AG04449 (cell line): ENCODE results near the gene ATP13A5.

Experiments
- CTCF ChIA-PET: fragments of 350-600 bp; formaldehyde crosslinking; extraction: SDS; loops from one replicate; lab custom pipeline; 2021; ENCODE audit warnings: antibody characterized with exemption; lab: Yijun Ruan, JAX
- POLR2A ChIA-PET: fragments of 400-600, 350-600 bp; formaldehyde crosslinking; extraction: SDS; loops from one replicate; lab custom pipeline; 2020; ENCODE audit warnings: antibody characterized with exemption, inconsistent platforms; lab: Yijun Ruan, JAX
- DNase-seq: peaks from one replicate; pipeline ENCODE4 v3.0.0-alpha.2; 2010; ENCODE audit warnings: low read depth, low spot score
- H3K4me3 ChIP-seq: 2 replicates; pipeline ENCODE4 v1.5.1; 2011; ENCODE audit warnings: low read depth, mild to moderate bottlenecking, control low read depth, low read length
- CTCF ChIP-seq: IDR thresholded peaks from one replicate; pipeline ENCODE4 v1.5.1; 2011; ENCODE audit warnings: mild to moderate bottlenecking, moderate library complexity, low read length, control low read depth, inconsistent platforms; ENCODE audit not compliant: insufficient read depth; ENCODE audit errors: missing control alignments

ATP13A5 gene

GRCh38 chr3:193377591-193377990 lies 962 bp downstream of the ATP13A5 start:
- TF ChIP-seq CTCF = no peak
- POLR2A ChIA-PET = no interaction called here
- H3K4me3 ChIP-seq = no peak overlapping the region
- CTCF ChIA-PET = no interaction called here
- no peak for DNase-seq

- ChIA-PET POLR2A (no interaction called here), CTCF (no interaction called here)
- TF ChIP-seq CTCF = no peak
- H3K4me3 ChIP-seq = no peak overlapping the region
- DNase-seq = no peak
Observed at GRCh38 chr3:193375614-193376013, 2.9 kb downstream of the ATP13A5 start.

GRCh38 chr3:193372783-193373182 lies 5.8 kb downstream of the ATP13A5 start:
- ChIA-PET POLR2A (no interaction called here), CTCF (no interaction called here)
- no peak for DNase-seq
- H3K4me3 ChIP-seq = no peak overlapping the region
- no peak for TF ChIP-seq CTCF

- no peak overlapping the region for H3K4me3 ChIP-seq
- POLR2A ChIA-PET = no interaction called here
- CTCF ChIA-PET = no interaction called here
- TF ChIP-seq CTCF = no peak
- DNase-seq = no peak
Observed at GRCh38 chr3:193367868-193368267, 10.7 kb downstream of the ATP13A5 start.

GRCh38 chr3:193357291-193357690 lies 21.3 kb downstream of the ATP13A5 start:
- H3K4me3 ChIP-seq = no peak overlapping the region
- DNase-seq = no peak
- CTCF ChIA-PET = no interaction called here
- TF ChIP-seq CTCF = no peak
- POLR2A ChIA-PET = no interaction called here

- ChIA-PET POLR2A (no interaction called here), CTCF (no interaction called here)
- H3K4me3 ChIP-seq = no peak overlapping the region
- DNase-seq = no peak
- TF ChIP-seq CTCF = no peak
Observed at GRCh38 chr3:193354423-193354822, 24.1 kb downstream of the ATP13A5 start.
